ENCODE measurements around the gene RTP2.

The RTP2 gene

GRCh38 chr3:187679638-187680396, 22.5 kb downstream of the RTP2 start:
- TF ChIP-seq, protein P1, sequence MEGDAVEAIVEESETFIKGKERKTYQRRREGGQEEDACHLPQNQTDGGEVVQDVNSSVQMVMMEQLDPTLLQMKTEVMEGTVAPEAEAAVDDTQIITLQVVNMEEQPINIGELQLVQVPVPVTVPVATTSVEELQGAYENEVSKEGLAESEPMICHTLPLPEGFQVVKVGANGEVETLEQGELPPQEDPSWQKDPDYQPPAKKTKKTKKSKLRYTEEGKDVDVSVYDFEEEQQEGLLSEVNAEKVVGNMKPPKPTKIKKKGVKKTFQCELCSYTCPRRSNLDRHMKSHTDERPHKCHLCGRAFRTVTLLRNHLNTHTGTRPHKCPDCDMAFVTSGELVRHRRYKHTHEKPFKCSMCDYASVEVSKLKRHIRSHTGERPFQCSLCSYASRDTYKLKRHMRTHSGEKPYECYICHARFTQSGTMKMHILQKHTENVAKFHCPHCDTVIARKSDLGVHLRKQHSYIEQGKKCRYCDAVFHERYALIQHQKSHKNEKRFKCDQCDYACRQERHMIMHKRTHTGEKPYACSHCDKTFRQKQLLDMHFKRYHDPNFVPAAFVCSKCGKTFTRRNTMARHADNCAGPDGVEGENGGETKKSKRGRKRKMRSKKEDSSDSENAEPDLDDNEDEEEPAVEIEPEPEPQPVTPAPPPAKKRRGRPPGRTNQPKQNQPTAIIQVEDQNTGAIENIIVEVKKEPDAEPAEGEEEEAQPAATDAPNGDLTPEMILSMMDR (conservative IDR thresholded peaks at IDR 0.05) = peak; percentile 91
- H3K27ac ChIP-seq = no peak overlapping the region

DNA sequence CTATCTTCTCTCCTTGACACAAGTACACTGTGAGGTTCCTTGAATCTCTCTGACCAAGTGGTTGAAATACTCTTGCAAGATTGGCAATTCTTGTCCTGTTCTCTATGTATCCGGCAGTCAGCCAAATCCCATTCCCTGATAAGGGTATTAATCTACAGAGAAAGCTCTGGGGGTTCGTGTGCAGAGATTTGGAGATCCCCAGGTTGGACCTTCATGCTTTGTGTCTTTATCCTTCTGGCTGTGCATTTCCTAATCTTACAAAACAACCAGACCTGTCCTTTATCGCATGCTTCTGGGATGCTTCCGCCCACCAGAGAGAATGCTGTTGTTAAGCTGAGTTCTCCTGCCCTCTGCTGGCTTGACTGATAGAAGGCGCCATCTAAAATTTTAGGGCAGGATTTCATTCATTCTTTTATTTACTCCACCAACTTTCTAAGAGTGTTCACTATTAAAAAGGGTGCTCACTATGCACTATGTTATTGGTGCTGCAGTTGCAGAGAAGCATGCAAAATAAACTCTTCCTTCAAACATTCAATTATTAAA, 23.6 kb downstream of the RTP2 start:
- no peak overlapping the region for H3K27ac ChIP-seq
- TF ChIP-seq, protein P1 (conservative IDR thresholded peaks at IDR 0.05) = peak; percentile 59

- TF ChIP-seq, protein P1 (conservative IDR thresholded peaks at IDR 0.05) = no peak
- no peak overlapping the region for H3K27ac ChIP-seq
These were observed 24.8 kb downstream of the RTP2 start for GRCh38 chr3:187677604-187678003.

GRCh38 chr3:187673012-187673411, 29.3 kb downstream of the RTP2 start:
- TF ChIP-seq, protein P1 (conservative IDR thresholded peaks at IDR 0.05) = no peak
- no peak overlapping the region for H3K27ac ChIP-seq

- TF ChIP-seq, protein P1 (conservative IDR thresholded peaks at IDR 0.05) = no peak
- H3K27ac ChIP-seq = no peak within 1 kb of the TSS
These were observed 32.5 kb downstream of the RTP2 start, which contains the start of gene SST for GRCh38 chr3:187669675-187670504. Gene SST (minus strand): TSS chr3:187670394. CDS start chr3:187670291, 103 bp downstream.

GRCh38 chr3:187667526-187667925, 34.8 kb downstream of the RTP2 start:
- no peak overlapping the region for H3K27ac ChIP-seq
- TF ChIP-seq, protein P1 (conservative IDR thresholded peaks at IDR 0.05) = no peak

GRCh38 chr3:187665764-187666402, 36.5 kb downstream of the RTP2 start:
- TF ChIP-seq, protein P1 (conservative IDR thresholded peaks at IDR 0.05) = no peak
- H3K27ac ChIP-seq = no peak overlapping the region

All from VCaP (cell line).